ENCODE results near the gene MAGIX.

Gene MAGIX

GRCh38 chrX:49184294-49185281 is 22.0 kb downstream of the MAGIX start:
- no peak for DNase-seq (ENCODE audit: low read depth)

GRCh38 chrX:49186125-49187027 is 23.8 kb downstream of the MAGIX start, which contains the start of gene PRICKLE3:
Gene PRICKLE3 (minus strand): TSS chrX:49186373. CDS start chrX:49186297, 76 bp downstream.
- peak; percentile 66 for DNase-seq (ENCODE audit: low read depth)

DNA sequence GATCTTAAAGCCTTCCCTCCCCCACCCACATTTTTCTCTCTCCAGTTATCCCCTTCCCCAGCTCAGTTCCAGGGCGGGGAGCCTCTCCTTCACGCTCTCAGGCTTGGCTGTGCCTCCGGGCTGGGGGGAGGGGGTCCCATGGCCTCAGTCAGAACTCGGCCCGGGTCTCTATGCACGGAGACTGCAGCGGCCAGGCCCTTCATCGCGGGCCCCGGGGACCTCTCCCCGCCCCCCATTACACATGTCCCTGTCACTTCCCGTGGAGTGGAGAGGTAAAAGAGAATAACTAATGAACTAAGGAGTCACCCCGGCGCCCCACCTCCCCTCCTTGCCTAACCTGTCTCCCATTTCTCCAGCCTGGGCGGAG is 24.5 kb downstream of the MAGIX start:
- no peak for DNase-seq (ENCODE audit: low read depth)

GRCh38 chrX:49187526-49187925 is 25.0 kb downstream of the MAGIX start:
- no peak for DNase-seq (ENCODE audit: low read depth)

- no peak for DNase-seq (ENCODE audit: low read depth)
Measured at GRCh38 chrX:49188468-49189076, 26.0 kb downstream of the MAGIX start.

DNA sequence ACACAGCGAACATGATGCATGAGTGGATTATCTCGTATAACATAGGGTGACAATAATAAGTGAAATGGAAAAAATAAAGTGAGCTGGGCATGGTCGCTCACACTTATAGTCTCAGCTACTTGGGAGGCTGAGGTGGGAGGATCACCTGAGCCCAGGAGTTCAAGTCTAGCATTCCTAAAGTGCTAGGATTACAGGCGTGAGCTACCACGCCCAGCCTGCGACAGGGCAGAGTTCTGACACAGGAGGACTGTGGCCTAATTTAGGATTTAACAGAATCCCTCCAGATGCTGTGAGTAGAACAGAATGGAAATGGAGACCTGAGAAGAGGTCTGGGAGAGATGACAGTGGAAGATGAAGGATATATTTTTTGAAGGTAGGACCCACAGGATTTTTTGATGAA is 27.0 kb downstream of the MAGIX start:
- DNase-seq (ENCODE audit: low read depth): no peak

- DNase-seq (ENCODE audit: low read depth): peak; percentile 58
Measured at GRCh38 chrX:49190821-49191573, 28.4 kb downstream of the MAGIX start.

DNA sequence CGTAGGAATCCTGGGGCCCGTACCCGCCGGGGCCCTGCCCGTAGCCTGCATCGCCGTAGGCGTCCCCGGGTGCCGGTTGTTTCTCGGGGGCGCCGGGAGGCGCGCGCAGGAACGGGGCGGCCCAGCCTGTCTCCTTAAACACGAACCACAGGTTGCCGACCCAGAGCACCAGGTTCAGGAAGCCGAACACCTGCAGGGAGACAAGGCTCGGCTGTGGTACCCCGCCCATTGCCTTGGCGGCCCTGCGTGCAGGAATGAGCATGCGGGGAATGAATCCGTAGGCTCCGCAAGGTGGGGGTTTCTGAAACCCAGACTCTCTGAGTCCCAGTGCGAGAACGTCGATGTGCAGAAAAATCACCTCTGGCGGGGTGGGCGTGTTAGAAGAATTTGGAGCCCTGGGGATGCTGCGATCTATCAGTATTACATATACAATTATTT is 29.0 kb downstream of the MAGIX start:
- no peak for DNase-seq (ENCODE audit: low read depth)

DNA sequence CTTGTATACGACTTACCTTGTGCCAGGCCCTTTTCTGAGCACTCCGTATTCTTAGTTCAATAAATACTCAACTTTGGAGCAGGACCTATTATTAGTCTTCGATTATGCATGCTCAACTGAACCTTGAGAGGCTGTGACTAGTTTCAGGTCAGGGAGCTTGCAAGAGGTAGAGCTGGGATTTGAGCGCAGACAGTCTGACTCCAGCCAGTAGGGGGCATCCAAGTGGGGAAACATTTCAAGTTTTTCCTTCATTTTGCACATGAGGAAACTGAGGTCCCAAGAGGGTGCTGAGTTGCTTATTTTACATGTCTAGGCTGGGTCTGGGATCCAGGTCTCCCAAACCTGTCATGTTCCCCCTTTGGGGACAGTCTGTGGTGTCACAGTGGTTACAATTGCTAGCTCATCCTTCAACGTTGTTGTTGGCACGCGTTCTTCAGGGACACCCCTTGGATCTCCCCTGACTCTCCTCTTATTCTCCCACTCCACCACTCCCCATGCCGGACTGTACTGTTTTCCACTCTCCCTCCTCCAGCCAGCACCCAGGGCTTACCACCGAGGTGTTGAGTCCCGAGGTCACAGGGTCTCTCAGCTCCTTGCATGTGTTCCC is 30.3 kb downstream of the MAGIX start:
- DNase-seq (ENCODE audit: low read depth): no peak

GRCh38 chrX:49193542-49193964 is 31.0 kb downstream of the MAGIX start:
- no peak for DNase-seq (ENCODE audit: low read depth)

- no peak for DNase-seq (ENCODE audit: low read depth)
Measured at GRCh38 chrX:49197543-49198087, 35.1 kb downstream of the MAGIX start.

GRCh38 chrX:49198540-49199314 is 36.2 kb downstream of the MAGIX start:
- DNase-seq (ENCODE audit: low read depth): no peak

DNA sequence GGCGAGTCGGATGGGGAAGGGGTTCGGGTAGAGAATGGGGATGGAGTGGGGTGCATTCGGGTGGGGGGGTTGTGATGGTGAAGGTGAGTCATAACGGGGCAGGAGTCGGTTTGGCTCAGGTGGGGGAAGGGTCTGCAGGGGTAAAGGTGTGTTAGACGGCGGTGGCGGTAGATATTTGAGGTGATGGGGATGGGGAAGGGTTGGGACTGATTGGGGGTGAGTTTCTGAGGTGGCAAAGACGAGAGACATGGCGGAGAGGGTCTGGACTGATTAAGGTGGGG is 36.7 kb downstream of the MAGIX start:
- no peak for DNase-seq (ENCODE audit: low read depth)

GRCh38 chrX:49199906-49200771 is 37.6 kb downstream of the MAGIX start, which contains the start of gene SYP:
Gene SYP (minus strand): TSS chrX:49200193. CDS start chrX:49200186, 7 bp downstream.
- DNase-seq (ENCODE audit: low read depth): peak; percentile 81

DNA sequence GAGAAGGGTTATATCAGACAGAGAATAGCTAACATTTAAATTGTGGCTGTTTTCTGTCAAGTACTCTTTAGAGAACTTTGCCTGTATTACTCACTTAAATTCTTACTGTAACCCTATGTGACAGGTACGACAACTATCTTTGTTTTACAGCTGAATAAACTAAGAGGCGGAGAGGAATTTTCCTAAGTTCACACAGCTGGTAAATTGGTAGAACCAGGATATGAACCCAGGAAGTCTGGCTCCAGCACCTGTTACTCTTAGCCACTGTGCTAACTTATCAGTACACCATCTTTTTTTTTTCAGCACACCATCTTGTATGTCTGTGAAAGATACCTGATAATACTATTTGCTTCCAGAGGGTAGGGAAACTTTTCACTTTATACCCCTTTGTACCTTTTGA is 39.5 kb downstream of the MAGIX start:
- no peak for DNase-seq (ENCODE audit: low read depth)

DNA sequence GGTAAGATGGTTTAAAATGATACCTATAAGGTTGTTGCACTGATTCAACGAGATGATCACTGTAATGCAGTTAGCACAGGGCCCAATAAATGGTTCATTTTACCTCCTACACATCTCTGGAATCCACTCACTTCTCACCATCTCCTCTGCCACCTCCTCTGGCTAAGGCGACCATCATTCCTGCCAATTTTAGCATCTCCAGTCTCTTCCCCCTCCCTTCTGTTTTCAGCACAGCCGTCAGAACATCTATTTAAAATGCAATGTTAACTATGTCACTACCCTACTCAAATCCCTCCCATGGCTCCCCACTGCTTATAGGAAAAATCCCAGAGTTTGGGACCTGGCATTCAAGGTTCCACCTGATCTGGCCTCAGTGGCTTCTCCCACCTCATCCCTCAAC is 41.0 kb downstream of the MAGIX start:
- DNase-seq (ENCODE audit: low read depth): no peak

DNA sequence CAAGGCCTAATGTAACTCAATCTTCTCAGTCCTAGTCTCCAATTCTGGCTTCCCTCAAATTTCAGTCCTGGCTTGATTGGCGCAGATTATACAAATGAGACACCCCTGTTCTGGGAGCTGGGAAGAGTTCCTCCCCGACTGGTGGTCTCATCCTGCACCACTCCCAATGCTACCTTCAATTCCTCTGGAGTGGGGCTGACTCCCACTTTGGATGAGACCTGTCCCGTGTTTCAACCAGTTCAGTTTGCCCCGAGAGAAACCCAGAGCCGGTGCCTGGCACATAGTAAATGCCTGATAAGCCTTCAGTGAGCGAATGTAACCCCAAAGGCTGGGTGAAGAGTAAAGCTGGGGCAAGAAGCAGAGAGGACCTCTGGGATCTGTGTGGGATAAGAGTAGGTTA is 41.5 kb downstream of the MAGIX start:
- DNase-seq (ENCODE audit: low read depth): no peak

- no peak for DNase-seq (ENCODE audit: low read depth)
Measured at GRCh38 chrX:49204709-49205108, 42.2 kb downstream of the MAGIX start.

- DNase-seq (ENCODE audit: low read depth): no peak
Measured at GRCh38 chrX:49205443-49205842, 42.9 kb downstream of the MAGIX start.

All from activated T-cell treated with anti-CD3 and anti-CD28 coated beads for 1 hour (primary cell).